GM19468 (cell line): Measurements from ENCODE around the gene IRS1.

Source experiments
- ATAC-seq: cut with Tn5 transposase; IDR thresholded peaks from one replicate; pipeline ENCODE4 v1.9.1; 2021; ENCODE audit warnings: mild to moderate bottlenecking, moderate library complexity, moderate number of reproducible peaks; ENCODE audit not compliant: unreplicated experiment; ENCODE audit errors: extremely low read depth

Gene IRS1

GRCh38 chr2:226702376-226702775 is 97.2 kb downstream of the IRS1 start:
- ATAC-seq = no peak

- no peak for ATAC-seq
Observed at GRCh38 chr2:226701052-226701451, 98.6 kb downstream of the IRS1 start.

DNA sequence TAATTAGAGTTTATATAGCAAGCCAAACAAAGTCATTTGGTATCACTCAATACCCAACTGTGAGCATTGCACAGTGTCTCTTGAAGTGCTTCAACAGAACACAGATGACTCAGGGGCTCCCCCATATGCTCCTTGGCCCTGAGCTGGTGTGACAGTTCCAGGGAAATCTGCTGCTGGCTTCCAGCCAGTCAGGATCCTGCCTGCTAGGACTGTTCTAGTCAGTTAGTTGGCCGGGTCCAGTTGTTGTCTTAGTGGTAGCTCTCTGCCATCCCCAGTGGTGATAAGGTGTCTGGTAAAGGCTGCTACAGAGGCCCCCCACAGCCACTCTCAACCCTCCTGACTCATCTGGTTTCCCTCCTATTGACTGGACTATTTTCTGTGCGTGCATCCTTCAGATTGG is 100.3 kb downstream of the IRS1 start:
- no peak for ATAC-seq

GRCh38 chr2:226698671-226699070 is 100.9 kb downstream of the IRS1 start:
- no peak for ATAC-seq

- ATAC-seq = no peak
Observed at GRCh38 chr2:226694586-226695284, 104.9 kb downstream of the IRS1 start.

GRCh38 chr2:226694149-226694548 is 105.5 kb downstream of the IRS1 start:
- ATAC-seq = no peak

- ATAC-seq = no peak
Observed at GRCh38 chr2:226693521-226693920, 106.1 kb downstream of the IRS1 start.

DNA sequence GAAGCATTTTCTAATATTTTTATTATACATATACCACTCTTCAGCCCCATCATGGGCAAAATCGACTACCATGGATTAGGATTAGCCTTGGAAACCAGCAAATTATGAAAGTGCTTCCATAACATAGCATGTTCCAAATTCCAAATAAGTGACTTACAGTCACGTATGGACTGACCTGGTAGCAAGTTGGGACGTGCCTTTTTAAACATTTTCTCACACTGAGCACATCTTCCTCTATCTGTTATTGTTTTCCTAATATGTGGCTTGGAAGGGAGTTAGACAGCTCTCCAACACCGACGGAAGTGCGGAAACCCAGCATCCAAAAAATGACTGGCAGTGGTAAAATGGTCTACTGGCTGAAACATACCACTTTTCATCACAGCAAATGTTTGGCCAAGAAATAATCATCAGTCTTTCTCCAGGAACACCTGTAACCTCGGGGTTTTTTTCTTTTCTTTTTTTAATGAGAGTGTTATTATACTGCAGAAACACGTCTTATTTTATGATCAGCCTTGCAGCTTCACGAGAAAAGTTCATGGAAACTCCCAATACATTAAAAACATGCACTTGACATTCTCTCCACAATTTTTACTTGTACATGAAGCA is 107.0 kb downstream of the IRS1 start:
- no peak for ATAC-seq

DNA sequence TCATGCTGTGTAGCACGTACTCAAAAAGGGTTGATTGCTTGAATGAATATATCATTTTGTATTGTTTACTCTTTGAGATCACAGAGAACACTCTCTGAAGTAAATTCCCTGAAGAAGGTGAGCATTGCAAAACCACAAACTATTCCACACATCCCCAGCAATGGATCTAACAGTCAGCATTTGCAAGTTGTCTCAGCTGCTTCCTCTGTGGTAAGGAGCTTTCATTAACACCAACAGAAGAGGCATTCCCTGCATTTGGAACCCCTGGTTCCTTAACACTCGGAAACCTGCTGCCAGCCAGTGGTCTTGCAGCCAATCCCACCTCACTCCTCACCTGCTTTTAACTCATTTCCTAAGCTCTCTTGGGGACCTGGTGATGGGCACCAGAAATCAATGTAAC is 108.4 kb downstream of the IRS1 start:
- no peak for ATAC-seq

DNA sequence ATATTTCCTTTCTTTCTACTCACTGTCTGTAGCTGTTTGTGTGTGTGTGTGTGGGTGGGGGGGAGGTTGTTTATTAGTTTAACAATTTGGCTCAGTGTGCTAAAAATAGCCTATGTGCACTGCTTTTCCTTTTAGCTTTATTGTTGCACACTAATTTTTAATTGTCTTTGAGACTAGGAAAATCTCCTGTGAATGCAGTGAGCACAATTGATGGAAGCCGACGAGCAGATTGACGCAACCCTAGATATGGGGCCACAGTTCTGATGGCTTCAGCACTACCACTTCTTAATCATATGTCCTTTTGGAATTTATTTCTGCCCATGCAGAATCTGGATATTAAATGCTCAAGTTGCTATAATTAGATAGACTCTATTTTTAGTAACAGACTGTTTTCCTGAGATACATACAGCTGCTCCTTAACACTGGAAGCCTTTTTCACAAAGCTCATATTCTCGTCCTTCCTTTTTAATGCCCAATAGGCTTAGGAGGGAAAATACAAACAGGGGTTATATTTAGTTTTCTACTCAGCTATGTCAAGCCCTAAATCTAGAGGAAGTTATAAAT is 109.1 kb downstream of the IRS1 start:
- ATAC-seq = no peak

GRCh38 chr2:226687641-226688253 is 111.9 kb downstream of the IRS1 start:
- no peak for ATAC-seq

DNA sequence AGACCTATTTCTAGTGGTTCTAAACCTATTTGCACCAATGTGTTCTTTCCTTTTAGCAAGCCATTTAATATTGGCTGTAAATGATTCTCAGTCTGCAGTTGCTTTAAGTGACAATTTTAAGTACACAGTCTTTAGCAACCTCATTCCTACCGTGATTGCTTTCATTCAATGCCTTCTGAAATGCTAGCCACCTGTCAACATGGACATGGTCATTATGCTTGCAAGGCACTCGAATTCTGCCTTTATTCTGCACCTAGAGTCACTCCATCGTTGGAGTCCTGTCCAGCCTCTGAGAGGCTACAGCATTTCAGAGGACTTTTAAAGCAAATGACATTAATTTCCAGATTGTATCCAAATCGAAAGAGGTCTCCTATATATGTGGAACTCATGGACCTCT is 115.1 kb downstream of the IRS1 start:
- ATAC-seq = no peak

DNA sequence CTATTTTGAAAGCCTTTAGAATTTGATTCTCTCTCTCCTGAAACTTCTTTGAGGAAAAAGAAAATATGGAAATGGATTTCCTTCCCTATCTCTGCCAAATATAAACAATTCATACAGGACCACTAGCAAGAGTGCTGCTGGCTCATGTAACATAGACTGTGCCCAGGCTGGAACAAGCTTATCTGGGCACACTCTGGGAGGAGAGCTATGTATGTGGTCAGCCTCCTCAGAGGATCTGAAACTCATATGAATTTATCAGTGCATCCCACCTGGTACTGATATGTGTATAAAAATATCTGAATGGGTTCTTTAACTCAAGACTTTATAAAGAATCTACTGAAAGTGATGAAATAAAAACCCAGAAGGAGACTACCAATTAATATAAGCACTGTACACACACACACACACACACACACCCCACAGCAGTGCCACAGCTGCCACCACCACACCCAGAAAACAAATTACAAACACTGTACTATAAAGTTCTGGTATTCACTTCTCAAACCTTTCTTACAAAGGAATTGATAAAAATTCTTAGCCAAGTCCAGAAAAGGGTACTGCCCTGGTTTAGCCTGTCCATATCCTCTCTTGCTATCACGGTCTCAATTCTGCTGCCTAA is 115.6 kb downstream of the IRS1 start:
- ATAC-seq = no peak

DNA sequence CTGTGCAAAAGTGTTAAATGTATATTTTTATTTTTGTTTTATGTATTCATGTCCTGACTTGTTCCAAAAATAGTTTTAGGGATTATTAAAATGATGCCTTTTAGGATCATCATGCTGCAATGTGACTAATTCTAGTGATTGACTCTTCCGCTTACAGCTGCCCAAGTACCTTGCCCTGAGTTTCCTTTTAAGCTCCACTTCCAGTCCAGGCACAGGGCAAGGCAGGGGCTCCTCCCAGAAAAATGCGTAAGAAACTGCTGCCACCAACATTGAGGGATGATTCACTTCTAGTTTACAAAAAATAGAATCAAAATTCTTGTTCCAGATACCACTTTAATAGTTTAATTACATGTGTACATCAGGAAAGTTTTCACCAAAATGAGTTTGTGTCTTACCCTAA is 116.4 kb downstream of the IRS1 start:
- ATAC-seq = no peak
